Measurements from ENCODE around the gene ACTN3.

GRCh38 chr11:66600219-66600618 is 53.5 kb downstream of the ACTN3 start:
- TF ChIP-seq MAX (IDR thresholded peaks at IDR 0.05), result no peak
- TF ChIP-seq, protein P1, sequence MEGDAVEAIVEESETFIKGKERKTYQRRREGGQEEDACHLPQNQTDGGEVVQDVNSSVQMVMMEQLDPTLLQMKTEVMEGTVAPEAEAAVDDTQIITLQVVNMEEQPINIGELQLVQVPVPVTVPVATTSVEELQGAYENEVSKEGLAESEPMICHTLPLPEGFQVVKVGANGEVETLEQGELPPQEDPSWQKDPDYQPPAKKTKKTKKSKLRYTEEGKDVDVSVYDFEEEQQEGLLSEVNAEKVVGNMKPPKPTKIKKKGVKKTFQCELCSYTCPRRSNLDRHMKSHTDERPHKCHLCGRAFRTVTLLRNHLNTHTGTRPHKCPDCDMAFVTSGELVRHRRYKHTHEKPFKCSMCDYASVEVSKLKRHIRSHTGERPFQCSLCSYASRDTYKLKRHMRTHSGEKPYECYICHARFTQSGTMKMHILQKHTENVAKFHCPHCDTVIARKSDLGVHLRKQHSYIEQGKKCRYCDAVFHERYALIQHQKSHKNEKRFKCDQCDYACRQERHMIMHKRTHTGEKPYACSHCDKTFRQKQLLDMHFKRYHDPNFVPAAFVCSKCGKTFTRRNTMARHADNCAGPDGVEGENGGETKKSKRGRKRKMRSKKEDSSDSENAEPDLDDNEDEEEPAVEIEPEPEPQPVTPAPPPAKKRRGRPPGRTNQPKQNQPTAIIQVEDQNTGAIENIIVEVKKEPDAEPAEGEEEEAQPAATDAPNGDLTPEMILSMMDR (IDR thresholded peaks at IDR 0.05), result no peak
- no peak for TF ChIP-seq RAD21 (conservative IDR thresholded peaks at IDR 0.05 in 1 of 2, IDR thresholded peaks at IDR 0.05 in 1 of 2)
- TF ChIP-seq, protein P2, sequence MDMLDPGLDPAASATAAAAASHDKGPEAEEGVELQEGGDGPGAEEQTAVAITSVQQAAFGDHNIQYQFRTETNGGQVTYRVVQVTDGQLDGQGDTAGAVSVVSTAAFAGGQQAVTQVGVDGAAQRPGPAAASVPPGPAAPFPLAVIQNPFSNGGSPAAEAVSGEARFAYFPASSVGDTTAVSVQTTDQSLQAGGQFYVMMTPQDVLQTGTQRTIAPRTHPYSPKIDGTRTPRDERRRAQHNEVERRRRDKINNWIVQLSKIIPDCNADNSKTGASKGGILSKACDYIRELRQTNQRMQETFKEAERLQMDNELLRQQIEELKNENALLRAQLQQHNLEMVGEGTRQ (IDR thresholded peaks at IDR 0.05), result no peak
- TF ChIP-seq KDM1A (IDR thresholded peaks at IDR 0.05; ENCODE audit: low read depth), result no peak
- TF ChIP-seq POLR2A (IDR thresholded peaks at IDR 0.05; ENCODE audit: low read length), result no peak

Measured in A549 (cell line).